Adrenal gland (tissue), 12 donors: ENCODE results near the gene PPP5C. TPM values are rescaled to one million over a fixed set of nuclear protein-coding genes. Genes with fewer than 3 reads are reported as not detected.
"Not testable (repeated sequence)": the region's sequence is repeated elsewhere in the genome, so short reads cannot be mapped to it uniquely, and the experiment has no call there.

Source experiments
- DNase-seq, 7 donors: peaks; one replicate each; pipeline ENCODE4 v3.0.0-alpha.2; 2019 to 2020
- H3K27ac ChIP-seq, 5 donors: fragments of 200-600 bp; sonication (generic) in 4 of 5; 1 replicate in 3 of 5; 2 replicates in 2 of 5; pipeline versions ENCODE4 v1.5.1 to v1.8.0; 2016 to 2020; ENCODE audit warnings: mild to moderate bottlenecking in 1 of 5
- H3K27me3 ChIP-seq: fragments of 200-600 bp; 2 replicates; pipeline ENCODE4 v1.8.0; 2021
- H3K36me3 ChIP-seq, 2 donors: fragments of 200-600 bp; replicated peaks in 1 of 2; 1 replicate in 1 of 2; 2 replicates in 1 of 2; pipeline versions ENCODE4 v1.5.1 to v1.8.0; 2018 to 2022
- H3K4me1 ChIP-seq, 2 donors: fragments of 200-600 bp; replicated peaks in 1 of 2; 1 replicate in 1 of 2; 2 replicates in 1 of 2; pipeline versions ENCODE4 v1.5.1 to v1.8.0; 2018 to 2021
- H3K4me3 ChIP-seq, 4 donors: fragments of 200-600 bp; sonication (generic) in 3 of 4; one replicate each; pipeline ENCODE4 v1.5.1; 2016 to 2018
- H3K9me3 ChIP-seq, 3 donors: fragments of 200-600 bp; sonication (generic) in 1 of 3; replicated peaks in 1 of 3; 1 replicate in 2 of 3; 2 replicates in 1 of 3; pipeline versions ENCODE4 v1.5.1 to v1.8.0; 2016 to 2021
- POLR2A ChIP-seq, 2 donors: fragments of 450-650 bp; IDR thresholded peaks; one replicate each; pipeline ENCODE4 v1.6.1; 2017; ENCODE audit warnings: antibody characterized with exemption in 2 of 2, mild to moderate bottlenecking in 2 of 2, moderate library complexity in 1 of 2
- WGBS, 4 donors: extraction: QIAGEN DNeasy Blood & Tissue Kit in 2 of 4; methylation state at CpG; one replicate each; pipeline versions ENCODE4 v1.1.5 to v1.1.7; 2013 to 2017; 5-methylcytosine and 5-hydroxymethylcytosine counted together
- intact Hi-C, 2 donors: fragments of 100-400 bp; cut with DNase I; formaldehyde crosslinking; loops; one replicate each; pipeline versions ENCODE4 v1.14.1 to v1.15.0; 2022 to 2023
- polyA plus RNA-seq, 3 donors: library from polyadenylated mRNA; stranded (reverse); fragments of 200-250 nt in 2 of 3; fragments of 350-450 nt in 1 of 3; fragmentation: Illumina TruSeq in 1 of 3; extraction: RNeasy Lipid Tissue Mini Kit (QIAGEN cat#74804) in 1 of 3; gene quantifications; one replicate each; pipeline ENCODE4 v1.2.3, GENCODE V29; 2013 to 2014
- total RNA-seq, 9 donors: library from RNA; depleted of rRNA in 4 of 9; stranded (reverse); fragments of >200 nt in 4 of 9; fragments of 120-200 nt in 1 of 9; fragmentation: NEBNext Ultra II Directional in 1 of 9; extraction: Animal tissue kit (Norgen Biotek cat#: 25700) in 1 of 9; gene quantifications; one replicate each; pipeline versions ENCODE4 v1.1.0 to v1.2.4, GENCODE V29; 2013 to 2023
- TF ChIP-seq, protein P1 (sequence below), 6 experiments: fragments of 450-650 bp in 4 of 6; fragments of 200-600 bp in 2 of 6; sonication (generic) in 1 of 6; IDR thresholded peaks; 1 replicate in 5 of 6; 2 replicates in 1 of 6; pipeline versions ENCODE4 v1.5.1 to v1.8.0; 2016 to 2021; ENCODE audit warnings: antibody characterized with exemption in 6 of 6, mild to moderate bottlenecking in 2 of 6, moderate library complexity in 1 of 6
- donor health status: healthy with polysubstance abuse.
- donor health status: Bipolar disorder and iron deficiency.
- donor health status: DM: yes; HTN: yes; CAD: no.
- donor health status: DM: no; HTN: no; CAD: no.
- donor health status: DM: no; HTN: no; CAD: no.
- donor health status: DM: yes; HTN: yes; CAD: no.

PPP5C gene
- total and polyA plus RNA-seq, 12 donors: 42.3 to 135 (median 75.1) TPM

DNA sequence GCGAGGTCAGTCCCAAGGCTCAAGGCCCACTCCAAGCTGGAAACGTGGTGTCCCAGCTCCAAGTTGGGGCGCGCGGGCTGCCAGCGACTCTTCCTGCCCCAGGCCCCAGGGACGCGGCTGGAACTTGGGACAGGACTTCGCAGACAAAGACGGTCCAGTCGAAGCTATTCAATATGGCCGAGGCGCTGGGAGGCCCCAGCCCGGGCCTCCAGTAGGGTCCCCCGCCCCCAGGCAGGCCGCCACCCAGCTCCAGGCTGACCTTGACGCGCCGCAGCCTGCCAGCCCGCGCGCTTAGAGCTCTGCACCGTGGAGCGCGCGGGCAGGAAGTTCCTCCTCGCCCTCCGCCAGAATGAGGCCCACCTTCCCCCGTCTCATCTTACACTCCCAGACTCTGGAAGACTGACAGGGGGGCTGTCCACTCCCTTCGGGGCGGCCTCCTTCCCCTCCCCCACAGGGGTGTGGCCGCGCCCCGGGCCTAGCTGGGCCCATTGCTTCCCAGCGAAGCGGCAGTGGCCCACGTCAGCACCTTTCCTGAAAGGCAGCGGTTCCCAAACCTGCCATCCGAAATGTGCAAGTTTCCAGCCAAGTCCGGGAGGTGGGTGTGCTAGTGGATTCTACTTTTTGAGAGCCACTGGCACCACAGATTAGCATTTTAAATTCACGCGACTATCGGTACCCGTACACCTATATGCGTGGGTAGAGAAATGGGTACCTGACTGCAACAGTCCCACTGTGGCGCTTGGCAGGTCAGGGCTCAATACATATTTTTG lies 66.6 kb downstream of the PPP5C start, which contains the start of gene CCDC8:
Gene CCDC8 (minus strand): TSS at position 303 of the 770 bp plus-strand sequence. CDS start 754 bp downstream, outside the sequence.
- intact Hi-C loops: no loop called here
- Histone ChIP-seq H3K36me3 (no peaks in the 10 kb centered on the region), H3K4me3 (peak within 1 kb of the TSS; percentile 6 to 69 (median 23)), H3K4me1 (peaks cover 31 to 37% of the 10 kb centered on the region in 2 donors), H3K9me3 (no peaks in the 10 kb centered on the region), H3K27ac (peak within 1 kb of the TSS; percentile 29 to 83 (median 70)), H3K27me3 (no peaks in the 10 kb centered on the region)
- WGBS, 4 donors: 11 to 71% (median 22%) methylated on average over 7 to 46 of the region's 46 CpGs
- TF ChIP-seq, protein P1, sequence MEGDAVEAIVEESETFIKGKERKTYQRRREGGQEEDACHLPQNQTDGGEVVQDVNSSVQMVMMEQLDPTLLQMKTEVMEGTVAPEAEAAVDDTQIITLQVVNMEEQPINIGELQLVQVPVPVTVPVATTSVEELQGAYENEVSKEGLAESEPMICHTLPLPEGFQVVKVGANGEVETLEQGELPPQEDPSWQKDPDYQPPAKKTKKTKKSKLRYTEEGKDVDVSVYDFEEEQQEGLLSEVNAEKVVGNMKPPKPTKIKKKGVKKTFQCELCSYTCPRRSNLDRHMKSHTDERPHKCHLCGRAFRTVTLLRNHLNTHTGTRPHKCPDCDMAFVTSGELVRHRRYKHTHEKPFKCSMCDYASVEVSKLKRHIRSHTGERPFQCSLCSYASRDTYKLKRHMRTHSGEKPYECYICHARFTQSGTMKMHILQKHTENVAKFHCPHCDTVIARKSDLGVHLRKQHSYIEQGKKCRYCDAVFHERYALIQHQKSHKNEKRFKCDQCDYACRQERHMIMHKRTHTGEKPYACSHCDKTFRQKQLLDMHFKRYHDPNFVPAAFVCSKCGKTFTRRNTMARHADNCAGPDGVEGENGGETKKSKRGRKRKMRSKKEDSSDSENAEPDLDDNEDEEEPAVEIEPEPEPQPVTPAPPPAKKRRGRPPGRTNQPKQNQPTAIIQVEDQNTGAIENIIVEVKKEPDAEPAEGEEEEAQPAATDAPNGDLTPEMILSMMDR (IDR thresholded peaks at IDR 0.05): no peak
- peak; percentile 37 to 90 for TF ChIP-seq POLR2A (IDR thresholded peaks at IDR 0.05)
- peak; percentile 90 to 94 (median 93) for DNase-seq

DNA sequence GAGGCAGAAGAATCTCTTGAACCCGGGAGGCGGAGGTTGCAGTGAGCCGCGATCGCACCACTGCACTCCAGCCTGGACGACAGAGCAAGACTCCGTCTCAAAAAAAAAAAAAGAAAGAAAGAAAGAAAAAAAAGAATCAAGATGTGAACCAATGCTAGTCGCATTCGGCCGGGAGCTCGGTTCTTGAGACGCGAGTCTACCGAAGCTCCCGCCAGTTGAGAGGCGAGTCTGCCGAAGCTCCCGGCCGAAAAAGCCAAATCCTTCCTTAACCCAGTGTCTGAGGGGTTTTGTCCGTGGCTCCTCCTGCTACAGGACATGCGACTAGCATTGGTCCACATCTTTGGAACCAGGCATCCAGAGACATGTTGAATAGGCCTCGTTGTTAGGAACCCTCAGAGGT lies 68.0 kb downstream of the PPP5C start:
- DNase-seq, H3K36me3 ChIP-seq, H3K9me3 ChIP-seq, H3K4me3 ChIP-seq, H3K27me3 ChIP-seq, H3K27ac ChIP-seq, intact Hi-C loops: not testable (repeated sequence)
- WGBS, 4 donors: 92 to 95% (median 94%) methylated on average over 11 to 22 of the region's 22 CpGs
- peaks cover 21 to 28% of the 10 kb centered on the region in 2 donors for H3K4me1 ChIP-seq

DNA sequence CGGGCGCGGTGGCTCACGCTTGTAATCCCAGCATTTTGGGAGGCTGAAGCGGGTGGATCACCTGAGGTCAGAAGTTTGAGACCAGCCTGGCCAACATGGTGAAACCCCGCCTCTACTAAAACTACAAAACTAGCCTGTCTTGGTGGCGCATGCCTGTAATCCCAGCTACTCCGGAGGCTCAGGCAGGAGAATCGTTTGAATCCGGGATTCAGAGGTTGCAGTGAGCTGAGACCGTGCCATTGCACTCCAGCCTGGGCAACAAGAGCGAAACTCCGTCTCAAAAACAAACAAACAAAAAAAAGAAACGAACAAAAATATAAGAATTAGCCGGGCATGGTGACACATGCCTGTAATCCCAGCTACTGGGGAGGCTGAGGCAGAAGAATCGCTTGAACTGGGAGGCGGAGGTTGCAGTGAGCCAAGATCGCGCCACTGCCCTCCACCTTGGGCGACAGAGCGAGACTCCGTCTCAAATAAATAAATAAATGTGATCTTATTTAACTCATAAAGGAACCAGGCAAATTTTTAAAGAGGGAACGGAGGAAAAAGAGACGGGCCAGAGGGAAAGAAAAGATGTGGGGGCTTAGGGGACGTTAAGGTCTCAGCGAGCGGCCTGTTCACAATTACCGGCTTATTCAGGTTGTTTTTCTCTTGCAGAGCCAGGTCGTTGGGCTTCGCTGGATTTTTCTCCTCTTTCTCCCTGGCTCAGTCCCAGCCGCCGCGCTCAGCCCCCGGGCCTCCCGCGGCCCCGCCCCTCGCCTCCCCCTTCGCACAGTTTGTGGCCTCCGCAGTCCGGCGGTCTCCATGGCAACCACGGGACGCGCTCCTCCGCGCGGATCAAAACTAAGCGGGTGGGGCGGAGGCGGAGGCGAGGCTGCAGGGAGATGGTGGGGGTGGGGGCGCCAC lies 69.2 kb downstream of the PPP5C start:
- H3K9me3 ChIP-seq, H3K36me3 ChIP-seq, intact Hi-C loops, H3K27me3 ChIP-seq: not testable (repeated sequence)
- H3K4me3 ChIP-seq: peak overlapping the region in 3 of 4 donors; percentile 18 to 53 (median 39)
- DNase-seq: peak; percentile 96 to 98 (median 97)
- peaks cover 18 to 20% of the 10 kb centered on the region in 2 donors for H3K4me1 ChIP-seq
- 19 to 28% (median 22%) methylated on average over 38 to 53 of the region's 53 CpGs for WGBS, 4 donors
- peak overlapping the region; percentile 23 to 91 (median 86) for H3K27ac ChIP-seq

DNA sequence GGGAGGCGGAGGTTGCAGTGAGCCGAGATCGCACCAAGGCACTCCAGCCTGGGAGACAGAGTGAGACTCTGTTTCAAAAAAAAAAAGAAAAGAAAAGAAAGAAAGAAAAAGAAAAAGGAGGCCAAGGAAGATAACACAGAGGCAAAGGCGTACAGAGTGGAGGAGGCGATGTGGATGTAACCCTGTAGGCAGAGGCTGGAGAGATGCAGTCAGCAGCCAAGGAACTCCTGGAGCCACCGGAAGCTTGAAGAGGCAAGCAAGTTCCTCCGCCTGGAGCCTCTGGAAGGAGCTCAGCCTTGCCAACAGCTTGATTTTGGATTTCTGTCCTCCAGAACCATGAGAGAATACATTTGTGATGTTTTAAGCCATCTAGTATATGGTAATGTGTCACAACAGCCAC lies 73.2 kb downstream of the PPP5C start:
- TF ChIP-seq POLR2A (IDR thresholded peaks at IDR 0.05): no peak
- TF ChIP-seq, protein P1 (IDR thresholded peaks at IDR 0.05): no peak
- intact Hi-C loops: no loop called here
- no peaks in the 10 kb centered on the region for H3K27me3 ChIP-seq
- no peak for DNase-seq
- no peak overlapping the region for H3K27ac ChIP-seq
- 81 to 88% (median 85%) methylated on average over 7 of the region's 7 CpGs for WGBS, 4 donors
- H3K4me1 ChIP-seq: peaks cover 5 to 10% of the 10 kb centered on the region in 2 donors
- no peaks in the 10 kb centered on the region for H3K36me3 ChIP-seq
- H3K4me3 ChIP-seq: no peak overlapping the region
- no peaks in the 10 kb centered on the region for H3K9me3 ChIP-seq

DNA sequence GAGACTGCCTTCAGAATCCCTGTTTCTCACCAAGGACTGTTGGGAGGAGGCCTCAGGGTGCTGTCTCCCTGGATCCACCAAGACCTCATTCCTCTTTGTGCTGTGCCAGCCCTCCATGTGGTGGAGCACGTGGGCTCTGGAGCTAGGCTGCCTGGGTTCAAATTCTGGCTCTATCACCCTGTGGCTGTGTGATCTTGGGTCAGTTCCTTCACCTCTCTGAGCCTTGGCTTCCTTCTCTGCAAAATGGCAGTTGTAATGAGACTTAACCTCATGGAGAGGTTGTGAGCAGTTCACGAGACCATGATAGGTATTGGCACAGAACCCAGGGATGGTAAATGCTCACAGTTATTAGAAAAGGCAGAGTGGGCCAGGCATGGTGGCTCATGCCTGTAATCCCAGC lies 75.5 kb downstream of the PPP5C start:
- Histone ChIP-seq H3K4me1 (peaks cover 4 to 16% of the 10 kb centered on the region in 2 donors), H3K9me3 (no peaks in the 10 kb centered on the region), H3K27me3 (no peaks in the 10 kb centered on the region), H3K4me3 (no peak overlapping the region), H3K36me3 (no peaks in the 10 kb centered on the region), H3K27ac (no peak overlapping the region)
- intact Hi-C loops: no loop called here
- 75 to 84% (median 76%) methylated on average over 2 of the region's 2 CpGs; no CpG with 5 or more reads in 1 of the 4 donors for WGBS, 4 donors
- TF ChIP-seq, protein P1 (IDR thresholded peaks at IDR 0.05): no peak
- TF ChIP-seq POLR2A (IDR thresholded peaks at IDR 0.05): no peak
- DNase-seq: no peak
